Osteoblast (primary cell): ENCODE results near the gene C14orf132. TPM values are rescaled to one million over a fixed set of nuclear protein-coding genes. Genes with fewer than 3 reads are reported as not detected.

ENCODE experiments used
- DNase-seq: peaks from one replicate; pipeline ENCODE4 v3.0.0; 2011; ENCODE audit warnings: low spot score, mixed read lengths; ENCODE audit not compliant: insufficient read length; ENCODE audit errors: missing footprints
- H2AFZ ChIP-seq: 2 replicates; pipeline ENCODE4 v1.6.0; 2011; ENCODE audit warnings: mild to moderate bottlenecking, low read length
- H3K27ac ChIP-seq: 2 replicates; pipeline ENCODE4 v1.5.1; 2011; ENCODE audit warnings: mild to moderate bottlenecking, low read depth, low read length, moderate library complexity
- H3K27me3 ChIP-seq: 2 replicates; pipeline ENCODE4 v1.6.0; 2012; ENCODE audit warnings: mild to moderate bottlenecking, control low read depth, inconsistent platforms, low read length, moderate library complexity; ENCODE audit not compliant: insufficient read depth
- H3K36me3 ChIP-seq: 2 replicates; pipeline ENCODE4 v1.5.1; 2011; ENCODE audit warnings: mild to moderate bottlenecking, low read length, control low read depth, moderate library complexity; ENCODE audit not compliant: insufficient read depth
- H3K4me1 ChIP-seq: 2 replicates; pipeline ENCODE4 v1.5.1; 2011; ENCODE audit warnings: mild to moderate bottlenecking, low read length, control low read depth, moderate library complexity; ENCODE audit not compliant: insufficient read depth
- H3K4me2 ChIP-seq: 2 replicates; pipeline ENCODE4 v1.6.0; 2011; ENCODE audit warnings: mild to moderate bottlenecking, low read length; ENCODE audit not compliant: insufficient read depth
- H3K4me3 ChIP-seq: fragments of 200-600 bp; sonication (generic); 3 replicates; pipeline ENCODE4 v1.5.1; 2012; ENCODE audit warnings: mild to moderate bottlenecking, low read length, inconsistent platforms; ENCODE audit not compliant: insufficient read depth
- H3K79me2 ChIP-seq: 2 replicates; pipeline ENCODE4 v1.6.0; 2012; ENCODE audit warnings: mild to moderate bottlenecking, low read length, control low read depth, inconsistent platforms; ENCODE audit not compliant: insufficient read depth
- H3K9me3 ChIP-seq: 2 replicates; pipeline ENCODE4 v1.5.1; 2011; ENCODE audit warnings: low read depth, low read length, control low read depth
- H4K20me1 ChIP-seq: 2 replicates; pipeline ENCODE4 v1.6.0; 2012; ENCODE audit warnings: mild to moderate bottlenecking, low read length, control low read depth; ENCODE audit not compliant: insufficient read depth
- CTCF ChIP-seq: IDR thresholded peaks from 2 replicates; pipeline ENCODE4 v1.5.1; 2011; ENCODE audit warnings: mild to moderate bottlenecking, low read depth, low read length, moderate library complexity; ENCODE audit errors: extremely low read depth
- total RNA-seq: library from RNA; depleted of rRNA; stranded (reverse); fragments of >200 nt; gene quantifications from 2 replicates; pipeline ENCODE4 v1.2.3, GENCODE V29; 2012

C14orf132 gene
- total RNA-seq, 1 donor: 40.2 TPM

GRCh38 chr14:96067985-96068930, 29.1 kb downstream of the C14orf132 start:
- no peak for TF ChIP-seq CTCF
- H3K4me1 ChIP-seq: no peaks in the 10 kb centered on the region
- no peak overlapping the region for H2AFZ ChIP-seq

GRCh38 chr14:96069421-96069820, 30.3 kb downstream of the C14orf132 start:
- no peak for TF ChIP-seq CTCF
- H2AFZ ChIP-seq: no peak overlapping the region
- no peak for DNase-seq

More at GRCh38 chr14:96067985-96068930, 29.1 kb downstream of the C14orf132 start:
- H3K4me3 ChIP-seq: no peak overlapping the region
- peaks cover 13% of the 10 kb centered on the region for H3K36me3 ChIP-seq
- no peaks in the 10 kb centered on the region for H3K9me3 ChIP-seq
- peaks cover 71% of the 10 kb centered on the region for H3K79me2 ChIP-seq
- H4K20me1 ChIP-seq: peaks cover 44% of the 10 kb centered on the region
- H3K27me3 ChIP-seq: no peaks in the 10 kb centered on the region
- H3K27ac ChIP-seq: no peak overlapping the region
- H3K4me2 ChIP-seq: no peak overlapping the region
- no peak for DNase-seq

GRCh38 chr14:96071561-96071960, 32.4 kb downstream of the C14orf132 start:
- no peak for DNase-seq
- Histone ChIP-seq H3K27ac (no peak overlapping the region), H3K4me2 (no peak overlapping the region), H3K36me3 (peaks cover 13% of the 10 kb centered on the region), H4K20me1 (peaks cover 41% of the 10 kb centered on the region), H3K79me2 (peaks cover 83% of the 10 kb centered on the region), H3K9me3 (no peaks in the 10 kb centered on the region), H3K4me1 (no peaks in the 10 kb centered on the region), H3K27me3 (no peaks in the 10 kb centered on the region), H2AFZ (no peak overlapping the region), H3K4me3 (no peak overlapping the region)
- no peak for TF ChIP-seq CTCF

More at GRCh38 chr14:96069421-96069820, 30.3 kb downstream of the C14orf132 start:
- Histone ChIP-seq H3K79me2 (peaks cover 80% of the 10 kb centered on the region), H3K4me3 (no peak overlapping the region), H4K20me1 (peaks cover 44% of the 10 kb centered on the region), H3K4me2 (no peak overlapping the region), H3K9me3 (no peaks in the 10 kb centered on the region), H3K36me3 (peaks cover 13% of the 10 kb centered on the region), H3K27me3 (no peaks in the 10 kb centered on the region), H3K4me1 (no peaks in the 10 kb centered on the region), H3K27ac (no peak overlapping the region)

- H3K79me2 ChIP-seq: peaks cover 85% of the 10 kb centered on the region
- peaks cover 41% of the 10 kb centered on the region for H4K20me1 ChIP-seq
- H3K27me3 ChIP-seq: no peaks in the 10 kb centered on the region
- no peak overlapping the region for H3K4me2 ChIP-seq
- H2AFZ ChIP-seq: no peak overlapping the region
- H3K4me3 ChIP-seq: no peak overlapping the region
- H3K36me3 ChIP-seq: peaks cover 13% of the 10 kb centered on the region
- no peak for TF ChIP-seq CTCF
- no peak overlapping the region for H3K27ac ChIP-seq
- DNase-seq: no peak
- H3K9me3 ChIP-seq: no peaks in the 10 kb centered on the region
- no peaks in the 10 kb centered on the region for H3K4me1 ChIP-seq
Observed at GRCh38 chr14:96072076-96072475, 32.9 kb downstream of the C14orf132 start.
